ENCODE results near the gene SSC4D.

DNA sequence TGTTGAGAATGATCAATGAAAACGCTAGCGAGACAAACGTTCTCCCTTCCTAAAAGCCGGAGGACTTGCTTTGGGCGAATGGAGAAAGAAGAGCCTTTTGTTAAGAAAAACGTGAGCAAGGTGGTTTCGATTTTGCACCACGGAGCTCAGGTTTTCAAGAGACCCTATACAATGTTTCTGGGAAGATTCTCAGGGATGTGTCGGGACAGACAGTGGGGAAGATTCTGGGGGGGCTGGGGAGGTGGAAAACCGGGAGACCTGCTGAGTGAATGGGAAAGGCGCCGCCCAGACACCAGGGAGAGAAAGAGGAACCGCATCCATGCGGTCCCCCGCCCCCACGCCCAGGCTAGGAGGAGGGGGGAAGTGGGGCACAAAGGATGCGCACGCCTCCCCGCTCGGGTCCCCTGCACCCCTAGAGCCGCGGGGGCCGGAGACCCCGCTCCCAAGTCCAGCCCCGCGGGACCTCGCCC, 51.5 kb downstream of the SSC4D start:
- TF ChIP-seq CTCF (IDR thresholded peaks at IDR 0.05; ENCODE audit: borderline replicate concordance, extremely low read depth, low read length, poor library complexity, severe bottlenecking): no peak
- TF ChIP-seq EZH2 (IDR thresholded peaks at IDR 0.05; ENCODE audit: borderline replicate concordance, low read depth, low read length, severe bottlenecking): no peak

All from DND-41 (cell line).